ENCODE results near the gene ADCY1. TPM values are rescaled to one million over a fixed set of nuclear protein-coding genes. Genes with fewer than 3 reads are reported as not detected.

ADCY1 gene
- total and polyA plus RNA-seq, 12 donors, result 0.46 to 8.6 (median 3.4) TPM

DNA sequence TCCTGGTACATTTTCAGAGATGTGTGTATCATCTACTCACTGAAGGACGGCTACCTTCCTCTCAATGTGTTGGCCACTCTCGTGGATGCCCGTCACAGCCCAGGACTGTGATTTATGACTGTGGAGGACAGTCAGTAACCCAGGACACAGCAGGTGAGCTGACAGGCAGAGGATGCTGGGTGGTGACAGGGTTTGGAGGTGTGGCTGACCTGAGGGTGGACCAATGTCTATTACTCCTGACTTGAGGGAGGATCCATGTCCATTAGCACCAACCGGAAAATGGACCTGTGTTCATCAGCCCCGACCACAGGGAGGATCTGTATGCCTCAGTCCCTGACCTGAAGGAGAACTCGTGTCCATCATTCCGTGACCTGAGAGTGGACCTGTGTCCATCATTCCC is 96.1 kb downstream of the ADCY1 start:
- 76 to 79% methylated on average over 7 of the region's 7 CpGs for WGBS, 2 donors
- intact Hi-C loops (cut with DNase I), result no loop called here

DNA sequence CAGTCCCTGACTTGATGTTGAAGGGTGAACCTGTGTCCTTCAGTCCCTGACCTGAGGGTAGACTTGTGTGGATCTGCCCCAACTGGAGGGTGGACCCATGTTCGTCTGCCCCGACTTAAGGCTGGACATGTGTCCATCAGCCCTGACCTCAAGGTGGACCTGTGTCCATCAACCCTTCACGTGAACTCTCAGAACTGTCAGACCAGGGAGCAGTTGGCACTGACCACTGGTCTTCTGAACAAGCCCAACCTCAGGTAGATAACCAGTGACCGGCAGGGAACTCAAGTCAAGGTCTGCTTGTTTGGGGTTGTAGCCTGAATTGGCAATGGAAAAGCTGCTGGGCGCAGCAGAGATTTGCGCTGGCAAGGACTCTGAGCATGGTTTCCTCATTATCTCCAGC is 96.5 kb downstream of the ADCY1 start:
- 98% methylated on average over 6 of the region's 6 CpGs for WGBS, 2 donors
- Histone ChIP-seq H3K27ac (no peak overlapping the region), H3K9me3 (peaks cover 0 to 13% (median 0%) of the 10 kb centered on the region in 11 donors), H3K36me3 (no peaks in the 10 kb centered on the region), H3K27me3 (no peaks in the 10 kb centered on the region), H3K4me1 (no peaks in the 10 kb centered on the region), H3K4me3 (no peak overlapping the region)
- no peak for DNase-seq
- TF ChIP-seq, protein P1, sequence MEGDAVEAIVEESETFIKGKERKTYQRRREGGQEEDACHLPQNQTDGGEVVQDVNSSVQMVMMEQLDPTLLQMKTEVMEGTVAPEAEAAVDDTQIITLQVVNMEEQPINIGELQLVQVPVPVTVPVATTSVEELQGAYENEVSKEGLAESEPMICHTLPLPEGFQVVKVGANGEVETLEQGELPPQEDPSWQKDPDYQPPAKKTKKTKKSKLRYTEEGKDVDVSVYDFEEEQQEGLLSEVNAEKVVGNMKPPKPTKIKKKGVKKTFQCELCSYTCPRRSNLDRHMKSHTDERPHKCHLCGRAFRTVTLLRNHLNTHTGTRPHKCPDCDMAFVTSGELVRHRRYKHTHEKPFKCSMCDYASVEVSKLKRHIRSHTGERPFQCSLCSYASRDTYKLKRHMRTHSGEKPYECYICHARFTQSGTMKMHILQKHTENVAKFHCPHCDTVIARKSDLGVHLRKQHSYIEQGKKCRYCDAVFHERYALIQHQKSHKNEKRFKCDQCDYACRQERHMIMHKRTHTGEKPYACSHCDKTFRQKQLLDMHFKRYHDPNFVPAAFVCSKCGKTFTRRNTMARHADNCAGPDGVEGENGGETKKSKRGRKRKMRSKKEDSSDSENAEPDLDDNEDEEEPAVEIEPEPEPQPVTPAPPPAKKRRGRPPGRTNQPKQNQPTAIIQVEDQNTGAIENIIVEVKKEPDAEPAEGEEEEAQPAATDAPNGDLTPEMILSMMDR (IDR thresholded peaks at IDR 0.05), result no peak
- intact Hi-C loops (cut with DNase I), result no loop called here
- no peak for ATAC-seq

More for the DNA sequence above, 96.1 kb downstream of the ADCY1 start:
- ATAC-seq (no peak), DNase-seq (no peak)
- Histone ChIP-seq H3K27me3 (no peaks in the 10 kb centered on the region), H3K36me3 (no peaks in the 10 kb centered on the region), H3K4me3 (no peak overlapping the region), H3K9me3 (peaks cover 0 to 13% (median 0%) of the 10 kb centered on the region in 11 donors), H3K27ac (no peak overlapping the region), H3K4me1 (no peaks in the 10 kb centered on the region)
- TF ChIP-seq, protein P1 (IDR thresholded peaks at IDR 0.05), result no peak

DNA sequence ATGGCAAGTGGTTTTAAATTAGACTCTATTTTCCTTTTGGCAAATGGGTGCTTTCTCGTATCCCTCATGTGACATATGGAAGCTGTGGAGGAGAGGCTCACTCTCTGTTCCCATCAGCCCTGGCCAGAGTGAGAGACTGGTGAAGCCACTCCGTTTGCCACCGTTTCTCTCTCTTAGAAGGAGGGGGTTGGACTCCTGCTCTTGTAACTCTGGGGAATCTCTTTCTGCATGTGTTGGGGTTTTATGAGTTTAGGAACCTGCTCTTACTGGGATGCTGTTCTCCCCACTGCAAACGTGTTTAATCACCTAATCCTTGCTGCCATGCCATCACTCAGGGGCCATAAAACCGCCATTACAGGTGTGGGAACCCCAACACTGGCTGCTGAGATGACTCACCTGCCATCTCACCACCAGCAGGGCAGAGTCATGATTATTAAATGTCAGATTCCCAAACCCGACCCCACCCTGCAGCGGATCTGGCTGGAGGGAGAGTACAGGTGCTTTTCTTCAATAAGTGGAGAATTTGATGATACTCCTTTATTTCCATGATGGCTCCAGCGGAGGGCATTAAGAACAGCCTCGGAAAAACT is 103.2 kb downstream of the ADCY1 start:
- 95% methylated on average over 9 of the region's 9 CpGs for WGBS, 2 donors
- H3K36me3 ChIP-seq, result peaks cover 0 to 14% (median 0%) of the 10 kb centered on the region in 9 donors
- H3K27me3 ChIP-seq, result no peaks in the 10 kb centered on the region
- intact Hi-C loops (cut with DNase I), result no loop called here
- no peak for ATAC-seq
- no peaks in the 10 kb centered on the region for H3K4me1 ChIP-seq
- no peak overlapping the region for H3K4me3 ChIP-seq
- no peak overlapping the region for H3K27ac ChIP-seq
- TF ChIP-seq, protein P1 (IDR thresholded peaks at IDR 0.05), result no peak
- DNase-seq, result no peak
- H3K9me3 ChIP-seq, result peaks cover 0 to 8% (median 0%) of the 10 kb centered on the region in 11 donors

DNA sequence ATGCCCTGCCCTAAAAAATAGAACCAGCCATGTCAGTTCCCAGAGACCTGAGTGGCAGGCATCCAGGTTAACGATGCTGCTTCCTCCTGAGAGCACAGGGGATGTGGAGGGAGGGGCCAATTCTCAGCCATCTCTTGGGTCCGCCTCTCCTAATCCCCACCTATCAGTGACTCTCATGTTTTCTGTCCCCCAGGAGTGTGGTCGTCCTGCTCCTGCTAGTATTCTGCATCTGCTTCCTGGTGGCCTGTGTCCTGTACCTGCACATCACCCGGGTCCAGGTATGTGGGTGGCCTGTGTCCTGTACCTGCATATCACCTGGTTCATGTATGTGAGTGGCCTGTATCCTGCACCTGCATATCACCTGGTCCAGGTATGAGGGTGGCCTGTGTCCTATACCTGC is 105.3 kb downstream of the ADCY1 start:
- ATAC-seq (no peak), DNase-seq (no peak)
- H3K36me3 ChIP-seq, result peaks cover 0 to 14% (median 0%) of the 10 kb centered on the region in 9 donors
- H3K27me3 ChIP-seq, result no peaks in the 10 kb centered on the region
- H3K27ac ChIP-seq, result no peak overlapping the region
- no peak overlapping the region for H3K4me3 ChIP-seq
- intact Hi-C loops (cut with DNase I), result no loop called here
- peaks cover 0 to 4% (median 0%) of the 10 kb centered on the region in 11 donors for H3K9me3 ChIP-seq
- 72 to 75% methylated on average over 4 of the region's 4 CpGs for WGBS, 2 donors
- TF ChIP-seq, protein P1 (IDR thresholded peaks at IDR 0.05), result no peak
- H3K4me1 ChIP-seq, result no peaks in the 10 kb centered on the region
